Chondrocyte (in vitro differentiated cells): Measurements from ENCODE around the gene ELMO3. TPM values are rescaled to one million over a fixed set of nuclear protein-coding genes. Genes with fewer than 3 reads are reported as not detected.

ENCODE experiments used
- DNase-seq: peaks from one replicate; pipeline ENCODE4 v3.0.0; 2021; ENCODE audit warnings: mixed read lengths, low spot score
- H3K27ac Mint-ChIP-seq: one replicate; pipeline ENCODE4 v1.8.0; 2021; ENCODE audit warnings: mild to moderate bottlenecking, moderate library complexity, mixed read lengths; ENCODE audit not compliant: unreplicated experiment
- H3K27me3 Mint-ChIP-seq: 2 replicates; pipeline ENCODE4 v1.8.0; 2021; ENCODE audit warnings: low read depth, mixed read lengths
- H3K36me3 Mint-ChIP-seq: 2 replicates; pipeline ENCODE4 v1.8.0; 2021; ENCODE audit warnings: low read depth, mixed read lengths
- H3K4me1 Mint-ChIP-seq: 2 replicates; pipeline ENCODE4 v1.8.0; 2021; ENCODE audit warnings: low read depth, mild to moderate bottlenecking, mixed read lengths
- H3K4me3 Mint-ChIP-seq: one replicate; pipeline ENCODE4 v1.8.0; 2021; ENCODE audit warnings: mild to moderate bottlenecking, moderate library complexity, mixed read lengths; ENCODE audit not compliant: unreplicated experiment
- H3K9me3 Mint-ChIP-seq: 2 replicates; pipeline ENCODE4 v1.8.0; 2021; ENCODE audit warnings: low read depth, mixed read lengths
- total RNA-seq: library from RNA; stranded (reverse); gene quantifications from 3 replicates; pipeline ENCODE4 v1.2.1, GENCODE V29; 2021
- TF ChIP-seq, protein P1 (sequence below): fragments of 200-600 bp; sonication (generic); IDR thresholded peaks from 2 replicates; pipeline ENCODE4 v1.5.0; 2021; ENCODE audit warnings: antibody characterized with exemption, mild to moderate bottlenecking, moderate library complexity

ELMO3 gene
- total RNA-seq, 1 donor from 2014 or later, result 1.1 TPM

DNA sequence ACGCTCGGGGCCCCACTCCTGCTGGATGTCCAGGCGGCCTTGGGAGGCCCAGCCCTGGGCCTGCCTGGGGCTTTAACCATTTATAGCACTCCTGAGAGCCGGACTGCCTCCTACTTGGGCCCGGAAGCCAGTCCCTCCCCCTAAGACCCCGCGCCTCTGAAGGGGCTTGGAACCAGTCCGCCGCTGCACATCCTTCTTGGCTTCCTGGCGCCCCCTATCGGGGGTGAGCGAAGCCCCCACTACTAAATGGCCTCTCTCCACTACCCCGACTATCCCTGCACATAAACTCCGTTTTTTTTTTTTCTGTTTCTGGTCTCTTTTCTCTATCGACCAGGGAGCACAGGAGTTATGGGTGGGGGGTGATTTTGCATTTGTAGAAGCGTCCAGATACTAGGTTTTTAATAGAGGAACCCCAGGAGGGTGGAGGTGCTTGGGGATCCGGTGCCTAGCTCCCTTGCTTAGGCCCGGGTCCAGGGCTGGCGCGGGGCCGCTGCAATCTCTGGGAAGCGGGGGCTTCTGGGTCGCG, 29.2 kb upstream of the ELMO3 start:
- Mint-ChIP-seq H3K9me3 (no peaks in the 10 kb centered on the region), H3K4me1 (peaks cover 42% of the 10 kb centered on the region), H3K27me3 (peaks cover 5% of the 10 kb centered on the region), H3K4me3 (peak overlapping the region; percentile 78), H3K27ac (peak overlapping the region; percentile 93), H3K36me3 (no peaks in the 10 kb centered on the region)
- TF ChIP-seq, protein P1, sequence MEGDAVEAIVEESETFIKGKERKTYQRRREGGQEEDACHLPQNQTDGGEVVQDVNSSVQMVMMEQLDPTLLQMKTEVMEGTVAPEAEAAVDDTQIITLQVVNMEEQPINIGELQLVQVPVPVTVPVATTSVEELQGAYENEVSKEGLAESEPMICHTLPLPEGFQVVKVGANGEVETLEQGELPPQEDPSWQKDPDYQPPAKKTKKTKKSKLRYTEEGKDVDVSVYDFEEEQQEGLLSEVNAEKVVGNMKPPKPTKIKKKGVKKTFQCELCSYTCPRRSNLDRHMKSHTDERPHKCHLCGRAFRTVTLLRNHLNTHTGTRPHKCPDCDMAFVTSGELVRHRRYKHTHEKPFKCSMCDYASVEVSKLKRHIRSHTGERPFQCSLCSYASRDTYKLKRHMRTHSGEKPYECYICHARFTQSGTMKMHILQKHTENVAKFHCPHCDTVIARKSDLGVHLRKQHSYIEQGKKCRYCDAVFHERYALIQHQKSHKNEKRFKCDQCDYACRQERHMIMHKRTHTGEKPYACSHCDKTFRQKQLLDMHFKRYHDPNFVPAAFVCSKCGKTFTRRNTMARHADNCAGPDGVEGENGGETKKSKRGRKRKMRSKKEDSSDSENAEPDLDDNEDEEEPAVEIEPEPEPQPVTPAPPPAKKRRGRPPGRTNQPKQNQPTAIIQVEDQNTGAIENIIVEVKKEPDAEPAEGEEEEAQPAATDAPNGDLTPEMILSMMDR, result peak; percentile 83
- no peak for DNase-seq

DNA sequence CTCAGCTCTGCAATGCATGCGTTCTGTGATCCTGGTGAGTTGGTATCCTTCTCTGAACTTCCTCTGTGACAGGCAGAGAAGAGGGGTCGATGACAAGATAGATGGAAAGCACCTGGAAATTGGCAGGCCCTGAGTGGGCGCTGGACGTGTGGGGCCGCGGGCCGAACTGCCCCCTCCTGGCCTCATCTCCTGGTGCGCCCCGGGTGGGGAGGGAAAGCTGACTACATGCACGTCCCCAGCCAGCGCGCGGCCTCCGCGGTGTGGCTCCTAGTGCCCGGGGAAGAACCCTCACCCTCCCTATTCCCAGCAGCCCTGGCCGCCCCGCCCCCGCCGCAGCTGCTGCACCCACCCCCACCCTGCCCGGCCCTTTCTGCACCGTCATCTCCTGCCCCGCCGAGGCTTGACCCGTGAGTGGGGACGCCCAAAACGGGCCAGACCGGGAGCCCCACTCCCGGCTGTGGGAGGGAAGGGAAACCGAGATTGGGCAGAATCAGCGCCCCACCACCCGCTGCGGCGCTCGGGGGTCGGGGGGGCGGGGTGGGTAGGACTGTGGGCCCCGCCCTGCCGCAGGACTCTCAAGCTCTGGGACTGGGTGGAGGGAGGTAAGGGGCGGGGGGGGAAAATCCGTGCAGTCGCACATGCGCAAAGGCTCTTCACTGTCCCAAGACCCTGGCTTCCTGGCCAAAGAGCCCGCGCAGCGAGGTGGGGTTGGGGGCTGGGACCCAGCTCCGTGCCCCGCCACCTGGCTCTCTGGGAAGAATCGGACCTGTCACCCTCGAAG, 28.6 kb upstream of the ELMO3 start, which contains the start of gene NOL3:
Gene NOL3 (plus strand): TSS at position 371 of the 781 bp plus-strand sequence.
- peaks cover under 1% of the 10 kb centered on the region for H3K27me3 Mint-ChIP-seq
- H3K9me3 Mint-ChIP-seq, result no peaks in the 10 kb centered on the region
- H3K27ac Mint-ChIP-seq, result peak within 1 kb of the TSS; percentile 95
- DNase-seq, result no peak
- H3K36me3 Mint-ChIP-seq, result no peaks in the 10 kb centered on the region
- H3K4me1 Mint-ChIP-seq, result peaks cover 40% of the 10 kb centered on the region
- H3K4me3 Mint-ChIP-seq, result peak within 1 kb of the TSS; percentile 78
- TF ChIP-seq, protein P1, result no peak

DNA sequence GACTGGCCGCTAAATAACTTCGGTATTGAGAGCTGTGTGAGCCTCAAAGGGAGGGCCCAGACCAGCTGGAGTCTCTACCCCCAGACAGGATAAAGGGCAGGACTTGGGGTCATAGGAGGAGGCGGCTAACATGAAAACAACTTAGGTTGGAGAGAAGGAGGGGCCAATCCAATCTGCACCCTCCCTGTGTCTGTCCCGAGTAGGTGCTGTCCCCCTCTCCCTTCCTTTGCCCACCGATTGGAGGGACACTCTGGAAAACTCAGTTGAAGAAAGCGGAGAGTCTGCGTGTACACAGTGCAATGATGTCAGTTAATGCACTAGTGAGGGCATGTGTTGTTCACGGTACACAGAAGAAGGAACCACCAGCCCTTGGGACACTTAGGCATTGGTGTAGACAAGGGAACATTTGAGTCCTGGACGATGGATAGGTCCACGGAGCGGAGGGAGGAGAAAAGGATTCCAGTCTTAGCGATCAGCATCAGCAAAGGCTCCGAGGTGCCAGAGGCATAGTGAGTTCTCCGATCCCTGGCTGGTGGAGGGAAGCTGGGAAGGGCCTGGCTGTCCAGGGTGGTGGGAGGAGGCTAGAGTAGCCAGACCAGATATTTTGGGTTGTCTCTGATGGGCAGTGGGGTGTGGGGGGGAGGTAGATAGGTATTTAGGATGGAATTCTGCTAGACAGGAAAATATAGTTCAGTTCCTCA, 27.8 kb upstream of the ELMO3 start:
- no peaks in the 10 kb centered on the region for H3K27me3 Mint-ChIP-seq
- H3K4me3 Mint-ChIP-seq, result peak overlapping the region; percentile 78
- no peaks in the 10 kb centered on the region for H3K36me3 Mint-ChIP-seq
- peaks cover 41% of the 10 kb centered on the region for H3K4me1 Mint-ChIP-seq
- no peak for DNase-seq
- TF ChIP-seq, protein P1, result no peak
- H3K9me3 Mint-ChIP-seq, result no peaks in the 10 kb centered on the region
- peak overlapping the region; percentile 95 for H3K27ac Mint-ChIP-seq

DNA sequence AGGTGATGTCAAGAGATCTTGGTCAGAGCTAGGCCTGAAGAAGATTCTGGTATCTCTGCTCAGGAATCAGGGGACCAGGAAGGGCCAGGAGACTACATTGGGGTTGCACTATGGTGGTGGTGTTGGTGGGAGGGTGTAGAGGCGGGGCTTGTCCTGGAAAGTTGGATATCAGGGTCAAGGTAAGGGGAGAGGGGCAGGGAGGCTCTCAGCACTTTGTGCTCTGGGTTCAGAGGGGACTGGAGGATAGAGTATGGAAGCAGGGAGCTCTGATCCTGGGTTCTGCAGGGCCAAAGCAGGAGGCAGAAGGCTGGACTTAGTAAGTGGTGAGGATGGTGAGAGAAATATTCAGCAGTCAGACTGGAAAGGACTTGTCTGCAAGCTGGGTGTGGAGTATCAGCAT, 25.6 kb upstream of the ELMO3 start:
- Mint-ChIP-seq H3K27me3 (no peaks in the 10 kb centered on the region), H3K27ac (peak overlapping the region; percentile 98), H3K36me3 (no peaks in the 10 kb centered on the region), H3K4me3 (peak overlapping the region; percentile 83), H3K4me1 (peaks cover 48% of the 10 kb centered on the region), H3K9me3 (no peaks in the 10 kb centered on the region)
- no peak for DNase-seq
- TF ChIP-seq, protein P1, result no peak
